GM19452 (cell line): ENCODE results near the gene OBI1.

Source experiments
- ATAC-seq: cut with Tn5 transposase; IDR thresholded peaks from one replicate; pipeline ENCODE4 v1.9.1; 2021; ENCODE audit not compliant: unreplicated experiment

The OBI1 gene

GRCh38 chr13:78592584-78592983, 66.4 kb downstream of the OBI1 start:
- no peak for ATAC-seq

- peak; percentile 51 for ATAC-seq
These were observed 69.7 kb downstream of the OBI1 start for GRCh38 chr13:78589206-78589605.

DNA sequence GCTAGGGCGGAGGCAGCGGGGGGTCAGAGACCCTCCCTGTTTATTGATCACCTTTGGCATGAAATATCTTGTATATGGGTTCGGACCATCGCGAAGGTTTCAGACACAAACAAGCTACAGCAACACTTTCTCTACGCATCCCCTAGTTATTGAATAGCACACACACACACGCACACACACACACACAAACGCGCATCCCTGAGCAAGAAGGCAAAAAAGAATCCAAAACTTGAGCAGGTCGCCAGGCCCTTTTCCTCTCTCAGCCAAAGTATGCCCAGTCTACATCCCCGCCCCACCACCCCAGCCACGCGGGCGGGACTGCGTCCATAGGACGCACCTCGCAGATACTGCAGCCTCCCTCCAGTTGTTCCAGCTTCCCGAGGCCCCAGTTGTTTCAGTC, 71.6 kb downstream of the OBI1 start:
- no peak for ATAC-seq

GRCh38 chr13:78586706-78587105, 72.2 kb downstream of the OBI1 start:
- ATAC-seq: no peak

DNA sequence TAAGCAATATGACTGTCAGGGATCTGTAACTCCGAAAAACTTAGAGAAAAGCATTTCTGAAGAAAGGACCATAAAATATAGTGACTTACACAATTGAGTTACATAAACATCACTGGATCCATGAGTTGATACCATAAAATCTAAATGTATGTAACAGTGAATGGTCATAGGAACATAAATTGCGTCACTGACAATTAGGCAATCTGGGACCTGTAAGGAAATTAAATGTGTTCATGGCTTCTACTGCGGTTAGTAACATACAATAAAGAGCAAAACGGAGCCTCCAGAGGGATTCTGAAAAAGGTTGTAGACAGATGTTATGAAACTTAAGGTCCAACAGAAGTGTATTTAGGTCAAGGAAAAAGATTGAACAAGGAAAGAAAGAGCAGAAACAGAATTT, 82.7 kb downstream of the OBI1 start:
- no peak for ATAC-seq

GRCh38 chr13:78572459-78572858, 86.5 kb downstream of the OBI1 start:
- ATAC-seq: no peak

DNA sequence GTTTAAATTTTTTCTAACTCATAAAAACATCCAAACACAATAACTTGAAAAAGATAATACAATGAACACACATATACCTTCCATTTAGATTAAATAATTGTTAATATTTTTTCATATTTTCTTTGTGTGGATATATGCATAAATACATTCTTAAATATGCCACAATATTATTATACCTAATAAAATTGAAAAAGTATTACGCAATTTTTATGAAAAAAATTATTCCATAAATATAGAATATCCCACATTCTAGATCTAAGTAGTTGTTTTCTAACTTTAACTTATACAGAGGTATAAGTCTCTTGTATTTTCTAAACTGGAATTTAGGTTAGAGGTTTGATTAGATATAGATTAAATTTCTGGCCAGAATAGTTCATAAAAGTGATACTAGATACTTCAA, 89.9 kb downstream of the OBI1 start:
- ATAC-seq: no peak

- ATAC-seq: no peak
These were observed 92.3 kb downstream of the OBI1 start for GRCh38 chr13:78566631-78567030.
